Heart left ventricle (tissue), 13 donors: ENCODE results near the gene MACROH2A2.

Source experiments
- POLR2A ChIP-seq, 2 donors: fragments of 450-650 bp; IDR thresholded peaks; one replicate each; pipeline ENCODE4 v1.6.1; 2017; ENCODE audit warnings: antibody characterized with exemption in 2 of 2, mild to moderate bottlenecking in 2 of 2, moderate library complexity in 2 of 2
- TF ChIP-seq, protein P1 (sequence below), 12 donors: fragments of 200-600 bp; sonication (generic) in 4 of 12; IDR thresholded peaks; one replicate each; pipeline versions ENCODE4 v1.5.0 to v1.8.0; 2018 to 2022; ENCODE audit warnings: antibody characterized with exemption in 12 of 12, mild to moderate bottlenecking in 5 of 12
- donor health status: ischemic (EF 13 %, LVEDD 7.1; RV severe dilation, severe dysfunction).
- donor health status: DM: no; HTN: yes; CAD: no.
- donor health status: DM: no; HTN: no; CAD: no.
- donor health status: ischemic (EF 25% LVEDD 6.9; RV normal size, moderate dysfunction).
- donor health status: ischemic (EF 25% LVEDD 5.7; RV mildly dilated, moderate dysfunction).
- donor health status: ischemic (EF 35%, LVEDD 5.7; RV mildly dilated, moderate dysfunction).
- donor health status: nonischemic (EF 11% LVEDD 7.7; RV severe dilation, severe dysfunction).
- donor health status: DM: yes; HTN: yes; CAD: no.
- donor health status: PGD.
- donor health status: ischemic (EF 29% LVEDD 5.4; RV normal size, mild dysfunction).
- donor health status: nonischemic (EF 23%, LVEDD 6.1; RV moderate dilation, normal function).

DNA sequence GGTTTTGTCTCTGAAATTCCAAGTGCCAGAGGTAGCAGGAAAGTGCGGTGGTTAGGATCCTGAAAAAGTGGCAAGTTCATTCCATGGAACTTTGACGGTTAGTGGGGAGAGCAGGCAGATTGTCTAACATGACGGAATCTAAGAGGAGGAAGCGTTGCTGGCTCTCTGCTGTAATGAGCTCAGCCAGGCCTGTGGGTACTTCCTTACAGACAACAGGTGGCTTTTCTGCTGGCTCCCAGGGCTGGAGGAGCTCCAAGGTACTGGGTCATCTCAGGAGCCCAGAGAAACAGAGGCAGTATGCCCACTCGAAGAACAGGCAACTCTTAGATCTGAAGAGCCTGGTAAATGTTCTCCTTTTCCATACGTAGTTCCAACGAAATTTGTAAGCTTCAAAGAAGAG is 83.0 kb downstream of the MACROH2A2 start:
- TF ChIP-seq, protein P1, sequence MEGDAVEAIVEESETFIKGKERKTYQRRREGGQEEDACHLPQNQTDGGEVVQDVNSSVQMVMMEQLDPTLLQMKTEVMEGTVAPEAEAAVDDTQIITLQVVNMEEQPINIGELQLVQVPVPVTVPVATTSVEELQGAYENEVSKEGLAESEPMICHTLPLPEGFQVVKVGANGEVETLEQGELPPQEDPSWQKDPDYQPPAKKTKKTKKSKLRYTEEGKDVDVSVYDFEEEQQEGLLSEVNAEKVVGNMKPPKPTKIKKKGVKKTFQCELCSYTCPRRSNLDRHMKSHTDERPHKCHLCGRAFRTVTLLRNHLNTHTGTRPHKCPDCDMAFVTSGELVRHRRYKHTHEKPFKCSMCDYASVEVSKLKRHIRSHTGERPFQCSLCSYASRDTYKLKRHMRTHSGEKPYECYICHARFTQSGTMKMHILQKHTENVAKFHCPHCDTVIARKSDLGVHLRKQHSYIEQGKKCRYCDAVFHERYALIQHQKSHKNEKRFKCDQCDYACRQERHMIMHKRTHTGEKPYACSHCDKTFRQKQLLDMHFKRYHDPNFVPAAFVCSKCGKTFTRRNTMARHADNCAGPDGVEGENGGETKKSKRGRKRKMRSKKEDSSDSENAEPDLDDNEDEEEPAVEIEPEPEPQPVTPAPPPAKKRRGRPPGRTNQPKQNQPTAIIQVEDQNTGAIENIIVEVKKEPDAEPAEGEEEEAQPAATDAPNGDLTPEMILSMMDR (IDR thresholded peaks at IDR 0.05): no peak
- no peak for TF ChIP-seq POLR2A (IDR thresholded peaks at IDR 0.05)
